Measurements from ENCODE around the gene HDAC4. TPM values are rescaled to one million over a fixed set of nuclear protein-coding genes. Genes with fewer than 3 reads are reported as not detected.

Gene HDAC4
- total and polyA plus RNA-seq, 2 experiments from 2014 or later = 8.1 to 41.8 TPM

DNA sequence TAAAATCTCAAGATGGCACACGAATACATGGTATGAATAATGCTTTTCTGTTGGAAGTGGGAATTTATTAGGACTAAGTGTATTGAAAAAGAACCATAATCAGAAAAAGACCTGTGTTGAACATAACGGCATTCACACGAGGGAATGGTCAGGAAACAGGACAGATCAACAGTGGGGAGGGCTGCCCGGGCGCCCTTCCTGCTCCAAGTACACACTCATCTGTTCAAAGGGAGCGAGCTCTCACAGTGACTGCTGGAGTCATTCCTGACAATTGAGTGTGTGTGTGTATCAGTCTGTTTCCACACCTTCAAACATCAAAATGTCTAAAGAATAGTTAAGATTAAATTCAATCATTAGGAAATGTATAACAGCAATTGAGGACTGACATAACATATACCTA lies 167.2 kb downstream of the HDAC4 start:
- no peaks in the 10 kb centered on the region for H3K9me2 ChIP-seq (ENCODE audit: insufficient read depth)
- no peaks in the 10 kb centered on the region for H3K27me3 ChIP-seq (ENCODE audit: insufficient read depth)
- ATAC-seq (no peak), DNase-seq (ENCODE audit: low spot score) (no peak)
- peaks cover 12% of the 10 kb centered on the region; the same call in 1 of the 2 replicates for H4K20me1 ChIP-seq (replicated peaks; ENCODE audit: insufficient read depth)
- no peak overlapping the region for H2AFZ ChIP-seq
- H3F3A ChIP-seq (replicated peaks; ENCODE audit: low read depth) = no peaks in the 10 kb centered on the region
- Mint-ChIP-seq H3K36me3 (ENCODE audit: low read depth) (no peaks in the 10 kb centered on the region), H3K4me1 (peaks cover 28% of the 10 kb centered on the region), H3K4me3 (no peak overlapping the region), H3K9me3 (no peaks in the 10 kb centered on the region), H3K27ac (peak overlapping the region; percentile 4; the same call in 1 of the 2 replicates), H3K27me3 (ENCODE audit: insufficient read depth, low read depth, poor library complexity) (peaks cover 7% of the 10 kb centered on the region)
- H3K79me2 ChIP-seq (replicated peaks; ENCODE audit: insufficient read depth) = peaks cover 73% of the 10 kb centered on the region
- H3K27ac ChIP-seq (ENCODE audit: low read depth) = no peak overlapping the region
- H3K4me3 ChIP-seq = no peak overlapping the region
- no peaks in the 10 kb centered on the region for H3K36me3 ChIP-seq (ENCODE audit: insufficient read depth)
- TF ChIP-seq, protein P1, sequence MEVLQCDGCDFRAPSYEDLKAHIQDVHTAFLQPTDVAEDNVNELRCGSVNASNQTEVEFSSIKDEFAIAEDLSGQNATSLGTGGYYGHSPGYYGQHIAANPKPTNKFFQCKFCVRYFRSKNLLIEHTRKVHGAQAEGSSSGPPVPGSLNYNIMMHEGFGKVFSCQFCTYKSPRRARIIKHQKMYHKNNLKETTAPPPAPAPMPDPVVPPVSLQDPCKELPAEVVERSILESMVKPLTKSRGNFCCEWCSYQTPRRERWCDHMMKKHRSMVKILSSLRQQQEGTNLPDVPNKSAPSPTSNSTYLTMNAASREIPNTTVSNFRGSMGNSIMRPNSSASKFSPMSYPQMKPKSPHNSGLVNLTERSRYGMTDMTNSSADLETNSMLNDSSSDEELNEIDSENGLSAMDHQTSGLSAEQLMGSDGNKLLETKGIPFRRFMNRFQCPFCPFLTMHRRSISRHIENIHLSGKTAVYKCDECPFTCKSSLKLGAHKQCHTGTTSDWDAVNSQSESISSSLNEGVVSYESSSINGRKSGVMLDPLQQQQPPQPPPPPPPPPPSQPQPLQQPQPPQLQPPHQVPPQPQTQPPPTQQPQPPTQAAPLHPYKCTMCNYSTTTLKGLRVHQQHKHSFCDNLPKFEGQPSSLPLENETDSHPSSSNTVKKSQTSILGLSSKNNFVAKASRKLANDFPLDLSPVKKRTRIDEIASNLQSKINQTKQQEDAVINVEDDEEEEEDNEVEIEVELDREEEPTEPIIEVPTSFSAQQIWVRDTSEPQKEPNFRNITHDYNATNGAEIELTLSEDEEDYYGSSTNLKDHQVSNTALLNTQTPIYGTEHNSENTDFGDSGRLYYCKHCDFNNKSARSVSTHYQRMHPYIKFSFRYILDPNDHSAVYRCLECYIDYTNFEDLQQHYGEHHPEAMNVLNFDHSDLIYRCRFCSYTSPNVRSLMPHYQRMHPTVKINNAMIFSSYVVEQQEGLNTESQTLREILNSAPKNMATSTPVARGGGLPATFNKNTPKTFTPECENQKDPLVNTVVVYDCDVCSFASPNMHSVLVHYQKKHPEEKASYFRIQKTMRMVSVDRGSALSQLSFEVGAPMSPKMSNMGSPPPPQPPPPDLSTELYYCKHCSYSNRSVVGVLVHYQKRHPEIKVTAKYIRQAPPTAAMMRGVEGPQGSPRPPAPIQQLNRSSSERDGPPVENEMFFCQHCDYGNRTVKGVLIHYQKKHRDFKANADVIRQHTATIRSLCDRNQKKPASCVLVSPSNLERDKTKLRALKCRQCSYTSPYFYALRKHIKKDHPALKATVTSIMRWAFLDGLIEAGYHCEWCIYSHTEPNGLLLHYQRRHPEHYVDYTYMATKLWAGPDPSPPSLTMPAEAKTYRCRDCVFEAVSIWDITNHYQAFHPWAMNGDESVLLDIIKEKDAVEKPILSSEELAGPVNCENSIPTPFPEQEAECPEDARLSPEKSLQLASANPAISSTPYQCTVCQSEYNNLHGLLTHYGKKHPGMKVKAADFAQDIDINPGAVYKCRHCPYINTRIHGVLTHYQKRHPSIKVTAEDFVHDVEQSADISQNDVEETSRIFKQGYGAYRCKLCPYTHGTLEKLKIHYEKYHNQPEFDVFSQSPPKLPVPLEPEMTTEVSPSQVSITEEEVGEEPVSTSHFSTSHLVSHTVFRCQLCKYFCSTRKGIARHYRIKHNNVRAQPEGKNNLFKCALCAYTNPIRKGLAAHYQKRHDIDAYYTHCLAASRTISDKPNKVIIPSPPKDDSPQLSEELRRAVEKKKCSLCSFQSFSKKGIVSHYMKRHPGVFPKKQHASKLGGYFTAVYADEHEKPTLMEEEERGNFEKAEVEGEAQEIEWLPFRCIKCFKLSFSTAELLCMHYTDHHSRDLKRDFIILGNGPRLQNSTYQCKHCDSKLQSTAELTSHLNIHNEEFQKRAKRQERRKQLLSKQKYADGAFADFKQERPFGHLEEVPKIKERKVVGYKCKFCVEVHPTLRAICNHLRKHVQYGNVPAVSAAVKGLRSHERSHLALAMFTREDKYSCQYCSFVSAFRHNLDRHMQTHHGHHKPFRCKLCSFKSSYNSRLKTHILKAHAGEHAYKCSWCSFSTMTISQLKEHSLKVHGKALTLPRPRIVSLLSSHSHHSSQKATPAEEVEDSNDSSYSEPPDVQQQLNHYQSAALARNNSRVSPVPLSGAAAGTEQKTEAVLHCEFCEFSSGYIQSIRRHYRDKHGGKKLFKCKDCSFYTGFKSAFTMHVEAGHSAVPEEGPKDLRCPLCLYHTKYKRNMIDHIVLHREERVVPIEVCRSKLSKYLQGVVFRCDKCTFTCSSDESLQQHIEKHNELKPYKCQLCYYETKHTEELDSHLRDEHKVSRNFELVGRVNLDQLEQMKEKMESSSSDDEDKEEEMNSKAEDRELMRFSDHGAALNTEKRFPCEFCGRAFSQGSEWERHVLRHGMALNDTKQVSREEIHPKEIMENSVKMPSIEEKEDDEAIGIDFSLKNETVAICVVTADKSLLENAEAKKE (CRISPR knock-in tag; IDR thresholded peaks at IDR 0.05) = no peak
- no peak overlapping the region for H3K4me2 ChIP-seq
- H3K4me1 ChIP-seq (ENCODE audit: insufficient read depth) = no peaks in the 10 kb centered on the region

DNA sequence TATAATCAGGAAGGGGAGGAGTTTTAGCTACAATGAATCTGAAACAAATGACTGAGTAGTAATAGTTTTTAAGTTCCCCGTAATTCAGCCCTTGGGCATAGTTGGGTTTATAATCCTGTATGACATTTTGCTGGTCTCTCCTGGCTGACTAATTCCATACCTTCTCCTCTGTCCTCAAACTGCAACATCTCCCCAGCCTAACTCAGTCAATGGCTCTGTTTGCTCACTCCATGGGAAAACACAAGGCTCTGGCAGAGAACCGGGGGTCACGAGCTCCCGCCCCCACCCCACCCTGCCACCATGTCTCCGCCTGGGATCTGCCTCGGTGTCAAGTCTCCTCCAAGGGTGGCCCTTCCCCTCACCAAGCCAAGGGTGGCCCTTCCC lies 168.6 kb downstream of the HDAC4 start:
- H3K79me2 ChIP-seq (replicated peaks; ENCODE audit: insufficient read depth) = peaks cover 73% of the 10 kb centered on the region
- no peaks in the 10 kb centered on the region for H3K4me1 ChIP-seq (ENCODE audit: insufficient read depth)
- no peaks in the 10 kb centered on the region for H3K36me3 ChIP-seq (ENCODE audit: insufficient read depth)
- H3K27ac Mint-ChIP-seq = no peak overlapping the region
- ATAC-seq (no peak), DNase-seq (ENCODE audit: low spot score) (no peak)
- TF ChIP-seq CREB1 (CRISPR knock-in tag; IDR thresholded peaks at IDR 0.05; ENCODE audit: low read depth) (no peak), EZH2phosphoT487 (IDR thresholded peaks at IDR 0.05; ENCODE audit: unreplicated experiment) (no peak), STAT1 (IDR thresholded peaks at IDR 0.05; ENCODE audit: unreplicated experiment) (no peak), EZH2 (IDR thresholded peaks at IDR 0.05; ENCODE audit: low read depth, unreplicated experiment) (no peak)
- TF ChIP-seq, protein P2, sequence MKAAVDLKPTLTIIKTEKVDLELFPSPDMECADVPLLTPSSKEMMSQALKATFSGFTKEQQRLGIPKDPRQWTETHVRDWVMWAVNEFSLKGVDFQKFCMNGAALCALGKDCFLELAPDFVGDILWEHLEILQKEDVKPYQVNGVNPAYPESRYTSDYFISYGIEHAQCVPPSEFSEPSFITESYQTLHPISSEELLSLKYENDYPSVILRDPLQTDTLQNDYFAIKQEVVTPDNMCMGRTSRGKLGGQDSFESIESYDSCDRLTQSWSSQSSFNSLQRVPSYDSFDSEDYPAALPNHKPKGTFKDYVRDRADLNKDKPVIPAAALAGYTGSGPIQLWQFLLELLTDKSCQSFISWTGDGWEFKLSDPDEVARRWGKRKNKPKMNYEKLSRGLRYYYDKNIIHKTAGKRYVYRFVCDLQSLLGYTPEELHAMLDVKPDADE (IDR thresholded peaks at IDR 0.05) = no peak
- H3K9me3 Mint-ChIP-seq = no peaks in the 10 kb centered on the region
- H3K4me3 Mint-ChIP-seq = no peak overlapping the region
- H3K27ac ChIP-seq (ENCODE audit: low read depth) = no peak overlapping the region
- no peaks in the 10 kb centered on the region for H3K27me3 ChIP-seq (ENCODE audit: insufficient read depth)
- H3K27me3 Mint-ChIP-seq (ENCODE audit: insufficient read depth, low read depth, poor library complexity) = peaks cover 9% of the 10 kb centered on the region
- H3K36me3 Mint-ChIP-seq (ENCODE audit: low read depth) = no peaks in the 10 kb centered on the region
- no peaks in the 10 kb centered on the region for H3F3A ChIP-seq (replicated peaks; ENCODE audit: low read depth)
- no peak overlapping the region for H2AFZ ChIP-seq
- no peak overlapping the region for H3K4me3 ChIP-seq
- H3K9me2 ChIP-seq (ENCODE audit: insufficient read depth) = no peaks in the 10 kb centered on the region
- no peak overlapping the region for H3K4me2 ChIP-seq
- H4K20me1 ChIP-seq (replicated peaks; ENCODE audit: insufficient read depth) = peaks cover 12% of the 10 kb centered on the region; the same call in 1 of the 2 replicates
- H3K4me1 Mint-ChIP-seq = peaks cover 32% of the 10 kb centered on the region

Measured in GM23338 (cell line).